K562 (cell line): ENCODE data around the gene MICU1. TPM values are rescaled to one million over a fixed set of nuclear protein-coding genes. Genes with fewer than 3 reads are reported as not detected.

Experiments used
- ATAC-seq: fragments of 200-7000 bp; cut with Tn5 transposase; 3 replicates; pipeline ENCODE4 v1.9.1; 2020; ENCODE audit warnings: moderate library complexity
- BruUV-seq: library from RNA; stranded (reverse); fragments of 400-500 nt; replicated peaks from 2 replicates; lab custom pipeline; 2021; lab: Mats Ljungman, UMichigan
- CTCF ChIA-PET: fragments of 300-600 bp; formaldehyde crosslinking; extraction: SDS; loops from one replicate; lab custom pipeline; 2021; ENCODE audit warnings: low intra/inter-chr PET ratio; lab: Yijun Ruan, JAX
- POLR2A ChIA-PET: fragments of 300-600, 350-650 bp; sonication (Branson Sonifier 250); formaldehyde crosslinking; extraction: SDS; loops from one replicate; lab custom pipeline; 2021; ENCODE audit warnings: antibody characterized with exemption, inconsistent platforms; lab: Yijun Ruan, JAX
- DNase-seq, 4 experiments: peaks; one replicate each; pipeline versions ENCODE4 v3.0.0 to v3.0.0-alpha.2; 2011 to 2018; ENCODE audit warnings: low spot score in 3 of 4, mixed read lengths in 3 of 4; ENCODE audit errors: extremely low read depth in 1 of 4
- FAIRE-seq: peaks from 2 replicates; lab custom pipeline; 2011; peaks lifted over from hg19 to GRCh38; lab: Jason Lieb, UNC
- H2AFZ ChIP-seq: 2 replicates; pipeline ENCODE4 v1.6.0; 2011; ENCODE audit warnings: low read depth, low read length, control low read depth, inconsistent platforms
- H3K27ac ChIP-seq: fragments of 200-600 bp; 3 replicates; pipeline ENCODE4 v1.8.0; 2011; ENCODE audit warnings: low read depth, mild to moderate bottlenecking, control low read depth, inconsistent platforms, low read length, moderate library complexity, mixed read lengths; ENCODE audit errors: extremely low read depth
- H3K27me3 ChIP-seq, 2 experiments: fragments of 300-600 bp in 1 of 2; 2 replicates in 1 of 2; 3 replicates in 1 of 2; pipeline versions ENCODE4 v1.6.0 to v1.8.0; 2011; ENCODE audit warnings: inconsistent platforms in 2 of 2, low read length in 2 of 2, mild to moderate bottlenecking in 1 of 2, mixed read lengths in 1 of 2, moderate library complexity in 1 of 2; ENCODE audit not compliant: control insufficient read depth in 2 of 2, insufficient read depth in 2 of 2
- H3K36me3 ChIP-seq: fragments of 300-600 bp; 3 replicates; pipeline ENCODE4 v1.8.0; 2011; ENCODE audit warnings: mild to moderate bottlenecking, low read length, inconsistent platforms; ENCODE audit not compliant: control insufficient read depth, insufficient read depth
- H3K4me1 ChIP-seq, 2 experiments: fragments of 200-600 bp in 1 of 2; replicated peaks in 1 of 2; 2 replicates in 1 of 2; 3 replicates in 1 of 2; pipeline versions ENCODE4 v1.5.1 to v1.8.0; 2011; ENCODE audit warnings: inconsistent platforms in 2 of 2, low read length in 2 of 2, mild to moderate bottlenecking in 1 of 2, mixed read lengths in 1 of 2, moderate library complexity in 1 of 2; ENCODE audit not compliant: control insufficient read depth in 2 of 2, insufficient read depth in 2 of 2
- H3K4me2 ChIP-seq: 2 replicates; pipeline ENCODE4 v1.6.1; 2011; ENCODE audit warnings: low read length, control low read depth, inconsistent platforms, mixed read lengths; ENCODE audit not compliant: insufficient read depth
- H3K4me3 ChIP-seq: fragments of 200-600 bp; sonication (generic), shearing (Covaris generic); 2 replicates; pipeline ENCODE4 v1.5.1; 2016; ENCODE audit warnings: control low read depth, inconsistent platforms
- H3K79me2 ChIP-seq: fragments of 200-600 bp; 3 replicates; pipeline ENCODE4 v1.8.0; 2011; ENCODE audit warnings: low read length, inconsistent platforms; ENCODE audit not compliant: control insufficient read depth, insufficient read depth
- H3K9ac ChIP-seq, 2 experiments: 2 replicates each; pipeline versions ENCODE4 v1.6.0 to v1.6.1; 2011; ENCODE audit warnings: low read depth in 2 of 2, low read length in 2 of 2, control low read depth in 1 of 2, inconsistent platforms in 1 of 2, mild to moderate bottlenecking in 1 of 2, mixed read lengths in 1 of 2; ENCODE audit not compliant: insufficient read depth in 1 of 2
- H3K9me1 ChIP-seq: one replicate; pipeline ENCODE4 v1.6.0; 2011; ENCODE audit warnings: inconsistent platforms, mild to moderate bottlenecking, low read length, moderate library complexity; ENCODE audit not compliant: control insufficient read depth, insufficient read depth
- H3K9me3 ChIP-seq: replicated peaks from 2 replicates; pipeline ENCODE4 v1.5.1; 2011; ENCODE audit warnings: low read depth, low read length, inconsistent platforms; ENCODE audit not compliant: control insufficient read depth, insufficient read depth
- H4K20me1 ChIP-seq: replicated peaks from 2 replicates; pipeline ENCODE4 v1.6.1; 2011; ENCODE audit warnings: low read length, inconsistent platforms, mixed read lengths; ENCODE audit not compliant: control insufficient read depth, insufficient read depth
- CBFA2T2 ChIP-seq: fragments of 450-650 bp; conservative IDR thresholded peaks from 2 replicates; pipeline ENCODE4 v1.6.1; 2017; ENCODE audit warnings: mild to moderate bottlenecking
- CBX1 ChIP-seq: sonication (generic); IDR thresholded peaks from 2 replicates; pipeline ENCODE4 v1.6.1; 2016; ENCODE audit warnings: antibody characterized with exemption, low read depth, mild to moderate bottlenecking
- CBX2 ChIP-seq: fragments of 200-600 bp; sonication (generic); IDR thresholded peaks from one replicate; pipeline ENCODE4 v1.6.1; 2012; ENCODE audit warnings: mild to moderate bottlenecking, low read length, inconsistent platforms; ENCODE audit not compliant: insufficient read depth, poor library complexity, severe bottlenecking
- CBX3 ChIP-seq, 2 experiments: IDR thresholded peaks; 1 replicate in 1 of 2; 2 replicates in 1 of 2; pipeline ENCODE4 v1.6.1; 2012; ENCODE audit warnings: inconsistent platforms in 2 of 2, low read length in 2 of 2, borderline replicate concordance in 1 of 2, control low read depth in 1 of 2
- CHD2 ChIP-seq: IDR thresholded peaks from 2 replicates; pipeline ENCODE4 v1.6.1; 2011; ENCODE audit warnings: low read depth, low read length
- DNMT1 ChIP-seq: fragments of 450-650 bp; IDR thresholded peaks from 2 replicates; pipeline ENCODE4 v1.6.1; 2016; ENCODE audit warnings: antibody characterized with exemption, mild to moderate bottlenecking
- FIP1L1 ChIP-seq: fragments of 200-400 bp; formaldehyde crosslinking; IDR thresholded peaks from 2 replicates; pipeline ENCODE4 v1.6.1; 2018; ENCODE audit warnings: mild to moderate bottlenecking, low read depth, low read length; ENCODE audit not compliant: poor library complexity, severe bottlenecking
- MTA1 ChIP-seq: fragments of 450-650 bp; IDR thresholded peaks from 2 replicates; pipeline ENCODE4 v1.6.1; 2017; ENCODE audit warnings: borderline replicate concordance
- NR2F6 ChIP-seq: fragments of 450-650 bp; formaldehyde crosslinking; IDR thresholded peaks from 2 replicates; pipeline ENCODE4 v1.4.0; 2020; ENCODE audit warnings: mild to moderate bottlenecking
- POLR2A ChIP-seq: fragments of 450-650 bp; conservative IDR thresholded peaks from 2 replicates; pipeline ENCODE4 v1.6.1; 2016
- RFX1 ChIP-seq: fragments of 450-650 bp; IDR thresholded peaks from 2 replicates; pipeline ENCODE4 v1.6.1; 2016; ENCODE audit warnings: mild to moderate bottlenecking, moderate library complexity
- RFX7 ChIP-seq: fragments of 250-450 bp; sonication (Bioruptor Pico); IDR thresholded peaks from 2 replicates; pipeline ENCODE4 v1.5.1; 2021; ENCODE audit warnings: mild to moderate bottlenecking
- SETDB1 ChIP-seq: IDR thresholded peaks from one replicate; pipeline ENCODE4 v1.6.1; 2012; ENCODE audit warnings: low read length, control low read depth, inconsistent platforms
- TARDBP ChIP-seq: fragments of 450-650 bp; IDR thresholded peaks from 2 replicates; pipeline ENCODE4 v1.6.1; 2016
- ZC3H11A ChIP-seq: IDR thresholded peaks from 2 replicates; pipeline ENCODE4 v1.6.1; 2012; ENCODE audit warnings: low read depth, low read length, improper control_type of control experiment
- ZNF696 ChIP-seq: fragments of 250-450 bp; sonication (Bioruptor Pico); conservative IDR thresholded peaks from 2 replicates; pipeline ENCODE4 v1.4.0; 2020; ENCODE audit warnings: mild to moderate bottlenecking, moderate library complexity
- ZNF780A ChIP-seq: fragments of 250-450 bp; sonication (Bioruptor Pico); IDR thresholded peaks from 2 replicates; pipeline ENCODE4 v1.5.0; 2021; ENCODE audit warnings: mild to moderate bottlenecking
- WGBS: fragments of 100-300 bp; shearing (Covaris generic); methylation state at CpG from one replicate; pipeline ENCODE4 v1.1.6; 2016; ENCODE audit warnings: low coverage, mixed read lengths; ENCODE audit not compliant: insufficient coverage; ENCODE audit errors: missing lambda C conversion rate; 5-methylcytosine and 5-hydroxymethylcytosine counted together
- in situ Hi-C: fragments of 300-500 bp; cut with MboI; formaldehyde crosslinking; loops from 4 replicates; pipeline ENCODE4 v1.15.0; 2018; ENCODE audit warnings: inconsistent platforms, mixed read lengths
- intact Hi-C: fragments of 100-400 bp; cut with micrococcal nuclease; formaldehyde crosslinking; loops from 2 replicates; pipeline ENCODE4 v1.14.2; 2022
- polyA plus RNA-seq, 8 experiments: library from polyadenylated mRNA; depleted of rRNA in 4 of 8; stranded (reverse) in 5 of 8; unstranded in 3 of 8; fragments of >200 nt; fragmentation: Nextera tagmentation in 2 of 8; fragmentation: Illumina TruSeq in 1 of 8; extraction: Ambion mirVana in 2 of 8; extraction: Trizol in 1 of 8; gene quantifications; 2 replicates each; pipeline versions ENCODE4 v1.2.1 to v1.2.3, GENCODE V29; 2011 to 2014; ENCODE audit warnings: inconsistent platforms in 1 of 8, missing spikeins in 1 of 8
- total RNA-seq, 7 experiments: library from RNA; depleted of rRNA in 6 of 7; stranded (reverse); fragments of >200 nt in 6 of 7; fragmentation: Illumina TruSeq in 2 of 7; extraction: Trizol in 2 of 7; gene quantifications; 2 replicates each; pipeline versions ENCODE4 v1.2.1 to v1.2.3, GENCODE V29; 2011 to 2021; ENCODE audit warnings: low replicate concordance in 1 of 7
- TF ChIP-seq, protein P1 (sequence below): fragments of 450-650 bp; IDR thresholded peaks from 2 replicates; pipeline ENCODE4 v1.6.1; 2016
- TF ChIP-seq, protein P2 (sequence below): sonication (generic); formaldehyde crosslinking; IDR thresholded peaks from 2 replicates; pipeline ENCODE4 v1.8.1; 2023; ENCODE audit warnings: mild to moderate bottlenecking, missing genetic modification reagents

Gene MICU1
- total and polyA plus RNA-seq, 9 of the 15 experiments (the other 6 are each of a cell fraction or from before 2014, with no cell fraction given) = 29.3 to 76.8 (median 48.4) TPM

DNA sequence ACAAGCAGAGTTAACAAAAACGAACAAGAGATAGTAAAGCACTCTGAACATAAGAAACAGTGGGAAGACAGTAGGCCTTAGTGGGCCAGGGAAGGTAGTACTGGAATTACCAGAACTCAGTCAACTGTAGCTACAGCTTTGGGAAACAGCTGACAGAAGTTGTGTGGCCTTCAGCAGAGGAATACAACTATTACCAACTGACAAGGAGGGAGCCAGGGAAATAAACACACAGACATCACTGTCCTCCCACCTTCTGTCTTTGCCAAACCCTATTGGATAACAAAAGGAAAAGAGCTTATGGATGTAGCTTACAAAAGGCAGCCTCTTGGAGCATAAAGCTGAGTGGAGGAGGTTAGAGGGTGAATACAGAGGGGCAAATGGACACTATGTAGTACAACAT is 15.4 kb downstream of the MICU1 start:
- Histone ChIP-seq H4K20me1 (no peaks in the 10 kb centered on the region; the same call in 1 of the 2 replicates), H3K36me3 (0 out of 3 replicates have a peak, but pooled peaks cover 4% of the 10 kb centered on the region), H3K9me3 (no peaks in the 10 kb centered on the region), H2AFZ (no peak overlapping the region), H3K27ac (no peak overlapping the region), H3K79me2 (peaks cover 40% of the 10 kb centered on the region), H3K4me1 (peaks cover 3 to 5% of the 10 kb centered on the region in 2 experiments; a peak in 1 of 5 replicates), H3K4me2 (no peak overlapping the region), H3K9ac (no peak overlapping the region), H3K9me1 (no peaks in the 10 kb centered on the region), H3K4me3 (no peak overlapping the region), H3K27me3 (no peaks in the 10 kb centered on the region)
- FAIRE-seq = no peak
- DNase-seq = no peak
- no peak for ATAC-seq
- no peak for TF ChIP-seq DNMT1
- no peak for TF ChIP-seq MTA1
- TF ChIP-seq RFX7 (CRISPR knock-in tag) = no peak
- TF ChIP-seq SETDB1 = no peak
- TF ChIP-seq NR2F6 (CRISPR knock-in tag) = no peak
- TF ChIP-seq ZNF780A (CRISPR knock-in tag) = no peak
- TF ChIP-seq, protein P1, sequence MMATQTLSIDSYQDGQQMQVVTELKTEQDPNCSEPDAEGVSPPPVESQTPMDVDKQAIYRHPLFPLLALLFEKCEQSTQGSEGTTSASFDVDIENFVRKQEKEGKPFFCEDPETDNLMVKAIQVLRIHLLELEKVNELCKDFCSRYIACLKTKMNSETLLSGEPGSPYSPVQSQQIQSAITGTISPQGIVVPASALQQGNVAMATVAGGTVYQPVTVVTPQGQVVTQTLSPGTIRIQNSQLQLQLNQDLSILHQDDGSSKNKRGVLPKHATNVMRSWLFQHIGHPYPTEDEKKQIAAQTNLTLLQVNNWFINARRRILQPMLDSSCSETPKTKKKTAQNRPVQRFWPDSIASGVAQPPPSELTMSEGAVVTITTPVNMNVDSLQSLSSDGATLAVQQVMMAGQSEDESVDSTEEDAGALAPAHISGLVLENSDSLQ = no peak
- TF ChIP-seq RFX1 = no peak
- no peak for TF ChIP-seq CBFA2T2
- no peak for TF ChIP-seq FIP1L1
- TF ChIP-seq ZNF696 (CRISPR knock-in tag) = no peak
- TF ChIP-seq CHD2 = no peak
- TF ChIP-seq, protein P2, sequence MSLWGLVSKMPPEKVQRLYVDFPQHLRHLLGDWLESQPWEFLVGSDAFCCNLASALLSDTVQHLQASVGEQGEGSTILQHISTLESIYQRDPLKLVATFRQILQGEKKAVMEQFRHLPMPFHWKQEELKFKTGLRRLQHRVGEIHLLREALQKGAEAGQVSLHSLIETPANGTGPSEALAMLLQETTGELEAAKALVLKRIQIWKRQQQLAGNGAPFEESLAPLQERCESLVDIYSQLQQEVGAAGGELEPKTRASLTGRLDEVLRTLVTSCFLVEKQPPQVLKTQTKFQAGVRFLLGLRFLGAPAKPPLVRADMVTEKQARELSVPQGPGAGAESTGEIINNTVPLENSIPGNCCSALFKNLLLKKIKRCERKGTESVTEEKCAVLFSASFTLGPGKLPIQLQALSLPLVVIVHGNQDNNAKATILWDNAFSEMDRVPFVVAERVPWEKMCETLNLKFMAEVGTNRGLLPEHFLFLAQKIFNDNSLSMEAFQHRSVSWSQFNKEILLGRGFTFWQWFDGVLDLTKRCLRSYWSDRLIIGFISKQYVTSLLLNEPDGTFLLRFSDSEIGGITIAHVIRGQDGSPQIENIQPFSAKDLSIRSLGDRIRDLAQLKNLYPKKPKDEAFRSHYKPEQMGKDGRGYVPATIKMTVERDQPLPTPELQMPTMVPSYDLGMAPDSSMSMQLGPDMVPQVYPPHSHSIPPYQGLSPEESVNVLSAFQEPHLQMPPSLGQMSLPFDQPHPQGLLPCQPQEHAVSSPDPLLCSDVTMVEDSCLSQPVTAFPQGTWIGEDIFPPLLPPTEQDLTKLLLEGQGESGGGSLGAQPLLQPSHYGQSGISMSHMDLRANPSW (CRISPR knock-in tag) = no peak
- TF ChIP-seq CBX1 = no peak
- no peak for TF ChIP-seq TARDBP
- TF ChIP-seq CBX3 (IDR thresholded peaks at IDR 0.05; ENCODE audit: borderline replicate concordance in 1 of 2, low read length in 2 of 2) = no peak
- TF ChIP-seq CBX2 = no peak
- TF ChIP-seq ZC3H11A = no peak
- no peak for TF ChIP-seq POLR2A
- BruUV-seq = no TSS peak
- ChIA-PET POLR2A (interaction anchor here (0.5 to 4.6 kb wide), 4 partner anchors 13 to 100 kb away, joined by 3 to 32 read pairs (median 4); partner anchors contain the start of gene MICU1), CTCF (no interaction called here)
- WGBS = 39% methylated on average over 1 of the region's 1 CpG
- intact Hi-C loops (no loop called here), in situ Hi-C loops (no loop called here)
